ENCODE data around the gene ASB6.
"Not testable (repeated sequence)": the region's sequence is repeated elsewhere in the genome, so short reads cannot be mapped to it uniquely, and the experiment has no call there.

Gene ASB6

GRCh38 chr9:129640871-129641749, 841 bp downstream of the ASB6 start:
- no peak for DNase-seq

- no peak for DNase-seq
Observed at GRCh38 chr9:129640086-129640870, 1.7 kb downstream of the ASB6 start.

- no peak for DNase-seq
Observed at GRCh38 chr9:129639756-129640085, 2.2 kb downstream of the ASB6 start.

GRCh38 chr9:129639034-129639630, 2.8 kb downstream of the ASB6 start:
- no peak for DNase-seq

GRCh38 chr9:129637673-129638439, 4.1 kb downstream of the ASB6 start:
- no peak for DNase-seq

GRCh38 chr9:129637102-129637501, 4.8 kb downstream of the ASB6 start:
- no peak for DNase-seq

GRCh38 chr9:129636343-129636742, 5.6 kb downstream of the ASB6 start:
- DNase-seq = not testable (repeated sequence)

- no peak for DNase-seq
Observed at GRCh38 chr9:129635099-129636065, 6.6 kb downstream of the ASB6 start.

GRCh38 chr9:129633848-129634247, 8.1 kb downstream of the ASB6 start:
- DNase-seq = no peak

- DNase-seq = no peak
Observed at GRCh38 chr9:129633207-129633606, 8.7 kb downstream of the ASB6 start.

GRCh38 chr9:129632460-129632859, 9.5 kb downstream of the ASB6 start:
- DNase-seq = no peak

- DNase-seq = no peak
Observed at GRCh38 chr9:129631674-129632129, 10.2 kb downstream of the ASB6 start.

- DNase-seq = no peak
Observed at GRCh38 chr9:129630967-129631673, 10.8 kb downstream of the ASB6 start.

GRCh38 chr9:129629251-129629820, 12.6 kb downstream of the ASB6 start:
- DNase-seq = no peak

- DNase-seq = no peak
Observed at GRCh38 chr9:129628709-129629108, 13.2 kb downstream of the ASB6 start.

- no peak for DNase-seq
Observed at GRCh38 chr9:129627556-129628440, 14.2 kb downstream of the ASB6 start.

- peak; percentile 30 to 47 for DNase-seq
Observed at GRCh38 chr9:129626625-129627284, 15.2 kb downstream of the ASB6 start.

- DNase-seq = peak; percentile 89 to 93
Observed at GRCh38 chr9:129626079-129626624, 15.8 kb downstream of the ASB6 start, which contains the start of gene NTMT1. TSS of gene NTMT1 (plus strand) at chr9:129626163. CDS start at chr9:129632704, 6,541 bp downstream.

Data from CD4-positive, alpha-beta T cell treated with Interferon alpha-2 for 1 hour (primary cell).